ENCODE measurements around the gene ZDHHC17.

ZDHHC17 gene

DNA sequence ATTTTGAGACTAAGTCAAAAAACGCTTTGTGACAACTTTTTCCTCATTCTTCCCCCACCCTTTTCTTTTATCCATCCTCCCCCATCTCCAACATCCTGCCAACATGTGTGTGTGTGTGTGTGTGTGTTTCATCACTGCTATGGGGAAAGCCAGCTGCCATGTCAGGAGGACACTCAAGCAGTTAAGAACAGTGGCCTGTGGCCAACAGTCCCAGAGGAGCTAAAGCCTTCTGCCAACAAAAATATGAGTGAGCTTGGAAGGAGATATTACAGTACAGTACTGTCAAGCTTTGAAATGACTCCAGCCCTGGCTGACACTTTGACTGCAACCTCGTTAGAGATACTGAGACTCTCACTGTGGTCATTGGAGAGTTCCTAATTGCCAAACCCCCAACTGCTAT is 119.9 kb downstream of the ZDHHC17 start:
- TF ChIP-seq, protein P1, sequence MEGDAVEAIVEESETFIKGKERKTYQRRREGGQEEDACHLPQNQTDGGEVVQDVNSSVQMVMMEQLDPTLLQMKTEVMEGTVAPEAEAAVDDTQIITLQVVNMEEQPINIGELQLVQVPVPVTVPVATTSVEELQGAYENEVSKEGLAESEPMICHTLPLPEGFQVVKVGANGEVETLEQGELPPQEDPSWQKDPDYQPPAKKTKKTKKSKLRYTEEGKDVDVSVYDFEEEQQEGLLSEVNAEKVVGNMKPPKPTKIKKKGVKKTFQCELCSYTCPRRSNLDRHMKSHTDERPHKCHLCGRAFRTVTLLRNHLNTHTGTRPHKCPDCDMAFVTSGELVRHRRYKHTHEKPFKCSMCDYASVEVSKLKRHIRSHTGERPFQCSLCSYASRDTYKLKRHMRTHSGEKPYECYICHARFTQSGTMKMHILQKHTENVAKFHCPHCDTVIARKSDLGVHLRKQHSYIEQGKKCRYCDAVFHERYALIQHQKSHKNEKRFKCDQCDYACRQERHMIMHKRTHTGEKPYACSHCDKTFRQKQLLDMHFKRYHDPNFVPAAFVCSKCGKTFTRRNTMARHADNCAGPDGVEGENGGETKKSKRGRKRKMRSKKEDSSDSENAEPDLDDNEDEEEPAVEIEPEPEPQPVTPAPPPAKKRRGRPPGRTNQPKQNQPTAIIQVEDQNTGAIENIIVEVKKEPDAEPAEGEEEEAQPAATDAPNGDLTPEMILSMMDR (conservative IDR thresholded peaks at IDR 0.05; ENCODE audit: low read depth, low read length) = no peak
- Histone ChIP-seq H3K4me3 (IDR thresholded peaks at IDR 0.05; ENCODE audit: insufficient read depth, low read depth, low read length) (no peak overlapping the region), H4K20me1 (ENCODE audit: insufficient read depth) (no peaks in the 10 kb centered on the region), H3K79me2 (ENCODE audit: insufficient read depth, low read depth) (no peaks in the 10 kb centered on the region), H3K36me3 (ENCODE audit: insufficient read depth) (no peaks in the 10 kb centered on the region), H3K4me1 (ENCODE audit: low read depth, poor library complexity, severe bottlenecking) (peaks cover 5% of the 10 kb centered on the region), H3K27me3 (ENCODE audit: insufficient read depth, low read depth) (no peaks in the 10 kb centered on the region), H3K9ac (no peak overlapping the region), H3K4me2 (no peak overlapping the region), H2AFZ (ENCODE audit: low read depth) (no peak overlapping the region), H3K27ac (no peak overlapping the region)

DNA sequence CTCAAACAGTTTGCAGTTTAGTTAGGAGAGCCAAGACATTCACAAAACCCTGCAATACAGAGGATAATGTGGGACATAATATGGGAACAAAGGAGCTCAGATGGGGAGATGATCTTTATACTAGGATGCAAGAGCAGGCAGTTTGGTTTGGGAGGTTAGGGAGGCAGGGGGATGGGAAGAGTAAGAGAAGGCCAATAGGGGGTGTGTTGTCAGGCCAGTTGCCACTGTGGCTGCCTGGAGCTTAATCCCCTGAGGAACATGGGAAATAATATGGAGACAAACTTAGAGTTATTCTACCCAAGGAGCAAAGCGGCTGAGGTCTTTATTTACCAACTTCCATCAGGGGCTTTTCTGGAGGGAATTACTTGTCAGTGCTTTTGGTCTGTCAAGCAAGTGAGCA is 124.9 kb downstream of the ZDHHC17 start:
- H4K20me1 ChIP-seq (ENCODE audit: insufficient read depth) = no peaks in the 10 kb centered on the region
- no peak overlapping the region for H3K4me3 ChIP-seq (IDR thresholded peaks at IDR 0.05; ENCODE audit: insufficient read depth, low read depth, low read length)
- H3K4me2 ChIP-seq = no peak overlapping the region
- H3K36me3 ChIP-seq (ENCODE audit: insufficient read depth) = no peaks in the 10 kb centered on the region
- H2AFZ ChIP-seq (ENCODE audit: low read depth) = no peak overlapping the region
- TF ChIP-seq, protein P1 (conservative IDR thresholded peaks at IDR 0.05; ENCODE audit: low read depth, low read length) = no peak
- H3K27me3 ChIP-seq (ENCODE audit: insufficient read depth, low read depth) = no peaks in the 10 kb centered on the region
- H3K4me1 ChIP-seq (ENCODE audit: low read depth, poor library complexity, severe bottlenecking) = no peaks in the 10 kb centered on the region
- H3K79me2 ChIP-seq (ENCODE audit: insufficient read depth, low read depth) = no peaks in the 10 kb centered on the region
- H3K9ac ChIP-seq = no peak overlapping the region
- no peak overlapping the region for H3K27ac ChIP-seq

DNA sequence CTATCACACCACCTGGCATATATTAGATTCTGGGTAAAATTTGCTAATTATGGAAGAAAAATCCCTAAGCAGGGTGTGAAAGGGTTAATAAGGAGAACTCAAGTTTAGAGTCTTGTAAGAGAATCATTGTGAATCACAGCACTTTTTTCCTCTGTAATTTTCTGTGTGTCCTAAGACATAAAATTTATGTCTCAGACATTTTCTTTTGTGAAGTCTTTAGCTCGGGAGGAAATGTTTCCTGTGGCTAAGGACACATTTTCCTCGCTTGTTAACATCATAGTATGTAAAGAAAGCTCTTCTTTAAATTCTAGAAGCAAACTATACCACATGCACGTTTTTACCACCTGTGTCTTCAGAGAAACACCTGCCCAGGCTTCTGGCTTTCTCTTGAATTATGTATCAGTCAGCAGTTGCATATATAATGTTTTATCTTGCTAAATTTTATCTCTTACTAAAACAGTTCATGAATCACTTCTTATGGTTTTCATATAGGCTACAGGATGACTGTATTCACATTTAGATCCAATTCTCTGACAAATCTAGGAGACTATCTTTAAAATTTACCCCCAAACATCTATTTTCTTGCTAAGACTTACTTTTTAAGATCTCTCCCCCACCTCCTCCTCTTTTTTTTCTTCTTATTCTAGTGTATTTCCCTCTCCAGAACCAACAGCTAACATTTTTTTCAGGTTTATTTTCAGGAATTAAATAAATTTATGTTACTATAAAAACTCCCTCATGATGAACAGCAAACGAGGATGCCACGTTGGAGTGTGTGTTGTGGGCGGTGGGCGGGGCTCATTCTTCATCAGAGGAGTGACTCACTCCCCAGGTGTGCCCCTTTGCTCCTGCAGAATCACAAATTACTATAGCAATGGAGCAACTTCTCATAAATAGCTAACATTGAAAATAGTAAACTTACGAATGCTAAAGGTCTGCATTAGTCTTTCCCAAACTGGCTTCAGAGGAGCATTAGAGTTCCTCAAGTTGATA is 126.5 kb downstream of the ZDHHC17 start:
- no peaks in the 10 kb centered on the region for H3K27me3 ChIP-seq (ENCODE audit: insufficient read depth, low read depth)
- H3K27ac ChIP-seq = no peak overlapping the region
- H3K4me1 ChIP-seq (ENCODE audit: low read depth, poor library complexity, severe bottlenecking) = no peaks in the 10 kb centered on the region
- no peak overlapping the region for H3K4me2 ChIP-seq
- H2AFZ ChIP-seq (ENCODE audit: low read depth) = no peak overlapping the region
- H3K36me3 ChIP-seq (ENCODE audit: insufficient read depth) = no peaks in the 10 kb centered on the region
- H3K79me2 ChIP-seq (ENCODE audit: insufficient read depth, low read depth) = no peaks in the 10 kb centered on the region
- no peak overlapping the region for H3K9ac ChIP-seq
- no peak overlapping the region for H3K4me3 ChIP-seq (IDR thresholded peaks at IDR 0.05; ENCODE audit: insufficient read depth, low read depth, low read length)
- H4K20me1 ChIP-seq (ENCODE audit: insufficient read depth) = no peaks in the 10 kb centered on the region
- TF ChIP-seq, protein P1 (conservative IDR thresholded peaks at IDR 0.05; ENCODE audit: low read depth, low read length) = no peak

DNA sequence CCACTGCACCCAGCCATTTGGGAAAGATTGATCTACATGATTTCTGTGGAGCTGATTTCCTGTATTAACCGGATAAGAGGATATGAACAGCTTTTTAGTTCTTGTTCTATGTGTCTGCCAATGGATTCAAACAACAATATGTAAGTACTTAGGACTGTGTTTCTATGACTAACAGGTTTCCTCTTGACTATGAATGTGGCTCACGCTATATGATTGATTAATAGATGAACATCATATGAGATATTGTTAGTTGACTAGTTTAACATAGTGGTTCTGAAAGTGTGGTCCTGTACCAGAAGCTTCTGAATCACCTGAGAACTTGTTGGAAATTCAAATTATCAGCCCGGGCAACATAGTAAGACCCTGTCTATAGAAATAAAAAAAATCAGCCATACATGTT is 127.7 kb downstream of the ZDHHC17 start:
- H4K20me1 ChIP-seq (ENCODE audit: insufficient read depth) = no peaks in the 10 kb centered on the region
- no peak overlapping the region for H3K27ac ChIP-seq
- no peak overlapping the region for H3K4me3 ChIP-seq (IDR thresholded peaks at IDR 0.05; ENCODE audit: insufficient read depth, low read depth, low read length)
- H3K27me3 ChIP-seq (ENCODE audit: insufficient read depth, low read depth) = no peaks in the 10 kb centered on the region
- H3K4me1 ChIP-seq (ENCODE audit: low read depth, poor library complexity, severe bottlenecking) = no peaks in the 10 kb centered on the region
- H3K36me3 ChIP-seq (ENCODE audit: insufficient read depth) = no peaks in the 10 kb centered on the region
- H2AFZ ChIP-seq (ENCODE audit: low read depth) = no peak overlapping the region
- no peaks in the 10 kb centered on the region for H3K79me2 ChIP-seq (ENCODE audit: insufficient read depth, low read depth)
- TF ChIP-seq, protein P1 (conservative IDR thresholded peaks at IDR 0.05; ENCODE audit: low read depth, low read length) = no peak
- no peak overlapping the region for H3K4me2 ChIP-seq
- no peak overlapping the region for H3K9ac ChIP-seq

Data from KMS-11 (cell line).